Endothelial cell (in vitro differentiated cells): ENCODE data around the gene MLST8. TPM values are rescaled to one million over a fixed set of nuclear protein-coding genes. Genes with fewer than 3 reads are reported as not detected.

Experiments
- DNase-seq: peaks from one replicate; pipeline ENCODE4 v3.0.0; 2021; ENCODE audit warnings: low spot score
- H3K27ac Mint-ChIP-seq: one replicate; pipeline ENCODE4 v1.8.0; 2021; ENCODE audit warnings: mixed read lengths, inconsistent platforms; ENCODE audit not compliant: unreplicated experiment
- H3K27me3 Mint-ChIP-seq: one replicate; pipeline ENCODE4 v1.8.0; 2021; ENCODE audit warnings: mild to moderate bottlenecking, moderate library complexity, mixed read lengths, inconsistent platforms; ENCODE audit not compliant: unreplicated experiment
- H3K36me3 Mint-ChIP-seq: one replicate; pipeline ENCODE4 v1.8.0; 2021; ENCODE audit warnings: mild to moderate bottlenecking, low read depth, mixed read lengths, inconsistent platforms; ENCODE audit not compliant: unreplicated experiment
- H3K4me1 Mint-ChIP-seq: one replicate; pipeline ENCODE4 v1.8.0; 2021; ENCODE audit warnings: mild to moderate bottlenecking, mixed read lengths, inconsistent platforms; ENCODE audit not compliant: unreplicated experiment
- H3K4me3 Mint-ChIP-seq: one replicate; pipeline ENCODE4 v1.8.0; 2021; ENCODE audit warnings: mild to moderate bottlenecking, mixed read lengths, inconsistent platforms; ENCODE audit not compliant: unreplicated experiment
- H3K9me3 Mint-ChIP-seq: one replicate; pipeline ENCODE4 v1.8.0; 2021; ENCODE audit warnings: mixed read lengths, inconsistent platforms; ENCODE audit not compliant: unreplicated experiment
- total RNA-seq: library from RNA; stranded (reverse); fragmentation: NEBNext Ultra II Directional; extraction: Animal tissue kit (Norgen Biotek cat#: 25700); gene quantifications from one replicate; pipeline ENCODE4 v1.2.1, GENCODE V29; 2021; ENCODE audit not compliant: unreplicated experiment
- TF ChIP-seq, protein P1 (sequence below): fragments of 200-600 bp; sonication (generic); IDR thresholded peaks from one replicate; pipeline ENCODE4 v1.5.0; 2021; ENCODE audit warnings: antibody characterized with exemption; ENCODE audit not compliant: unreplicated experiment

Gene MLST8
- total RNA-seq, 1 donor from 2014 or later, result 35.4 TPM

DNA sequence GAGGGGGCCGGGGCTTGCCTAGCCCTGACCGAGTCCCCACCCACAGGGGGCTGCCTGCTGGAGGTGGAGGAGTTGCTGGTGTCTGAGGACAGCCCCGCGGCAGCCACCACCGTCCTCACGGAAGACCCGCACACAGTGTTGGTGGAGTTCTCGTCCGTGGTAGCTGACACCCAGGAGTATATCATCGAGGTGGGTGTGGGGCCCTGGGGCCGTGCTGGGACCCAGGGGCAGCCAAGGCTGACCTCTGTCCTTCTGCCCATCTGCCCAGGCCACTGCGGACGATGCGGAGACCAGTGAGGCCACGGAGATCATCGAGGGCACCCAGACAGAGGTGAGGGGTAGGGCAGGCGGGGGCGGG lies 29.5 kb downstream of the MLST8 start:
- H3K27ac Mint-ChIP-seq, result no peak overlapping the region
- H3K4me1 Mint-ChIP-seq, result no peaks in the 10 kb centered on the region
- no peaks in the 10 kb centered on the region for H3K36me3 Mint-ChIP-seq
- TF ChIP-seq, protein P1, sequence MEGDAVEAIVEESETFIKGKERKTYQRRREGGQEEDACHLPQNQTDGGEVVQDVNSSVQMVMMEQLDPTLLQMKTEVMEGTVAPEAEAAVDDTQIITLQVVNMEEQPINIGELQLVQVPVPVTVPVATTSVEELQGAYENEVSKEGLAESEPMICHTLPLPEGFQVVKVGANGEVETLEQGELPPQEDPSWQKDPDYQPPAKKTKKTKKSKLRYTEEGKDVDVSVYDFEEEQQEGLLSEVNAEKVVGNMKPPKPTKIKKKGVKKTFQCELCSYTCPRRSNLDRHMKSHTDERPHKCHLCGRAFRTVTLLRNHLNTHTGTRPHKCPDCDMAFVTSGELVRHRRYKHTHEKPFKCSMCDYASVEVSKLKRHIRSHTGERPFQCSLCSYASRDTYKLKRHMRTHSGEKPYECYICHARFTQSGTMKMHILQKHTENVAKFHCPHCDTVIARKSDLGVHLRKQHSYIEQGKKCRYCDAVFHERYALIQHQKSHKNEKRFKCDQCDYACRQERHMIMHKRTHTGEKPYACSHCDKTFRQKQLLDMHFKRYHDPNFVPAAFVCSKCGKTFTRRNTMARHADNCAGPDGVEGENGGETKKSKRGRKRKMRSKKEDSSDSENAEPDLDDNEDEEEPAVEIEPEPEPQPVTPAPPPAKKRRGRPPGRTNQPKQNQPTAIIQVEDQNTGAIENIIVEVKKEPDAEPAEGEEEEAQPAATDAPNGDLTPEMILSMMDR, result no peak
- peaks cover 9% of the 10 kb centered on the region for H3K27me3 Mint-ChIP-seq
- no peaks in the 10 kb centered on the region for H3K9me3 Mint-ChIP-seq
- H3K4me3 Mint-ChIP-seq, result no peak overlapping the region
- no peak for DNase-seq

DNA sequence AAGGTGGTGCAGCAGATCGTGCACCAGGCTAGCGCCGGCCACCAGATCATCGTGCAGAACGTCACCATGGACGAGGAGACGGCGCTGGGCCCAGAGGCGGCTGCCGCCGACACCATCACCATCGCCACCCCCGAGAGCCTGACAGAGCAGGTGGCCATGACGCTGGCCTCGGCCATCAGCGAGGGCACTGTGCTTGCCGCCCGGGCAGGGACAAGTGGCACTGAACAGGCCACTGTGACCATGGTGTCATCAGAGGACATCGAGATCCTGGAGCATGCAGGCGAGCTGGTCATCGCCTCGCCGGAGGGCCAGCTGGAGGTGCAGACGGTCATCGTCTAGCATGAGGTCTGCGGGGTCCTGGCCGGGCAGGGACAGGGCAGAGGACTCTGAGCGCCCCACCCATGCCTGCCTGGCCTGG lies 30.0 kb downstream of the MLST8 start:
- TF ChIP-seq, protein P1, result no peak
- no peaks in the 10 kb centered on the region for H3K36me3 Mint-ChIP-seq
- no peak for DNase-seq
- no peak overlapping the region for H3K4me3 Mint-ChIP-seq
- H3K27ac Mint-ChIP-seq, result no peak overlapping the region
- peaks cover 9% of the 10 kb centered on the region for H3K27me3 Mint-ChIP-seq
- H3K4me1 Mint-ChIP-seq, result no peaks in the 10 kb centered on the region
- H3K9me3 Mint-ChIP-seq, result no peaks in the 10 kb centered on the region

DNA sequence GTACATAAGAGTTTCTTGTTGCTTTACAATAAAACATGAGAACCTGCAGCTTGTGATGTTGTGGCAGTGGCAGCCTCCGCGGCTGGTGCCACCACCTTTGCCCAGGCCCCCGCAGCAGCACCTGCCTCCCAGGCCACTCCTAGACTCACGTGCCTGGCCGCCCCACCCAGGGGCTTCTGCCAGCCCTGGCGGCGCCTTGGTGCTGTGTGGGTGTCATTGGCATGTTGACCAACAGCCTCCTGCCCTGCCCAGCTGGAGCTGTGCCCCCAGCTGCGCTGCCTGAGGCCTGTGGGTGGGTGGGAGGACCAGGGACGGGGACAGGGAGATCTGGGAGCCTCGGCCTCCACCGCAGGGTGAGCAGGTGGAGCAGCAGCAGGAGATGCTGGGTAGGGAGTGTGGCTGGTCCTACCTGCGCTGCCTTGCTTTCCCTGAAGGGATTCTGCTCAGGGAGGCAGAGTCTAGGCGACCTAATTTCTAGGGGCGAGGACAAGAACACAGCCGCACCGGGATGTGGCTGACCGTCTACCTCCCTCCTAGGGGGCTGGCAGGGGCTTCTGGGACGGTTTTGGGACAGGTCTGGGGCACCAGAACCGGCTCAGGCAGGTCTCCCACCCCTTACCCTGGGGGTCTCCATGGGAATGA lies 30.6 kb downstream of the MLST8 start:
- no peak overlapping the region for H3K4me3 Mint-ChIP-seq
- no peak for DNase-seq
- H3K36me3 Mint-ChIP-seq, result no peaks in the 10 kb centered on the region
- TF ChIP-seq, protein P1, result no peak
- peaks cover 9% of the 10 kb centered on the region for H3K27me3 Mint-ChIP-seq
- H3K9me3 Mint-ChIP-seq, result no peaks in the 10 kb centered on the region
- no peaks in the 10 kb centered on the region for H3K4me1 Mint-ChIP-seq
- H3K27ac Mint-ChIP-seq, result no peak overlapping the region

DNA sequence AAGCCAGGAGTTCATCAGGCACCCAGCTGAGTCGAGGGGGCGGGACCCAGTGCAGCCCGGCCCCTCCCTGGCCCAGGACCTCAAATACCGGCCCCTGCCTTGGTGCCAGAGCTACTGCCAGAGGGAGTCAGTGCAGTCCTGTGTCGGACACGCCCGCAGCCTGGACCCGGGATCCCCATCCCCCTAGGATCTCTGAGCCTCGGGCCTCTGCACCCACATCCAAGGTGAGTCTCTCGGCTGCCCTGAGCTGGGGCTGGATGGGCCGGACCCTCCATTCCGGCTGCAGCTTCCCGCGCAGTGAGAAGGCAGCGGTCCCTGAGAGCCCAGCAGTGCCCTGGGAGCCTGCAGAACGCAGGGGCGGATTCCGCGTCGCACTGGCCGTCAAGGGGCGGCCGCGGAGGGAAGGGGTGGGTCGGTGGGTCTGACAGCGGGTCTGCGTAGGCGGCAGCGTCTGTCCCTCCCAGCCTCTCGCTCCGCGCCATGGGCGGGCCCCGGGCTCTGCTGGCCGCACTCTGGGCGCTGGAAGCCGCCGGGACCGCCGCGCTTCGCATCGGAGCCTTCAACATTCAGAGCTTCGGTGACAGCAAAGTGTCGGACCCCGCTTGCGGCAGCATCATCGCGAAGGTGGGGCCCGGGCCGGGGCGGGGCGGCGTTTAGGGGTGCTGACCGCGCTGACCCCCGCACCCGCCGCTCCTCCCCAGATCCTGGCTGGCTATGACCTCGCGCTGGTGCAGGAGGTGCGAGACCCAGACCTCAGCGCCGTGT lies 31.3 kb downstream of the MLST8 start, which contains the start of gene DNASE1L2:
Gene DNASE1L2 (plus strand): TSS at position 108 of the 765 bp plus-strand sequence. CDS start 373 bp downstream, at position 481.
- Mint-ChIP-seq H3K4me3 (no peak within 1 kb of the TSS), H3K4me1 (no peaks in the 10 kb centered on the region), H3K27me3 (peaks cover 9% of the 10 kb centered on the region), H3K36me3 (no peaks in the 10 kb centered on the region), H3K9me3 (no peaks in the 10 kb centered on the region), H3K27ac (no peak within 1 kb of the TSS)
- TF ChIP-seq, protein P1, result no peak
- peak; percentile 48 for DNase-seq

DNA sequence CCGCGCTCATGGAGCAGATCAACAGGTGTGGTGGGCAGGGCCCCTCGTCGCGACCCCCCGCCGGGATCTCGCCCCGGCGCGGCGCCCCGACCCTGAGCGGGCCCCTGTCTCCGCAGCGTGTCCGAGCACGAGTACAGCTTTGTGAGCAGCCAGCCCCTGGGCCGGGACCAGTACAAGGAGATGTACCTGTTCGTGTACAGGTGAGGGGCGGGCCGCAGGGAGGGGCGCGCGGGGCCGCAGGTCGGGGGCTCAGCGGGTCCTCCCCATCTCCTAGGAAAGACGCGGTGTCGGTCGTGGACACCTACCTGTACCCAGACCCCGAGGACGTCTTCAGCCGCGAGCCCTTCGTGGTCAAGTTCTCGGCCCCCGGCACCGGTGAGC lies 31.8 kb downstream of the MLST8 start:
- H3K9me3 Mint-ChIP-seq, result no peaks in the 10 kb centered on the region
- no peaks in the 10 kb centered on the region for H3K36me3 Mint-ChIP-seq
- TF ChIP-seq, protein P1, result no peak
- peaks cover 7% of the 10 kb centered on the region for H3K27me3 Mint-ChIP-seq
- no peak overlapping the region for H3K4me3 Mint-ChIP-seq
- DNase-seq, result no peak
- H3K4me1 Mint-ChIP-seq, result no peaks in the 10 kb centered on the region
- no peak overlapping the region for H3K27ac Mint-ChIP-seq
